HCT116 (cell line): ENCODE results near the gene ABHD17B. TPM values are rescaled to one million over a fixed set of nuclear protein-coding genes. Genes with fewer than 3 reads are reported as not detected.

Experiments
- ATAC-seq: fragments of 200-7000 bp; cut with Tn5 transposase; 2 replicates; pipeline ENCODE4 v1.9.1; 2020; ENCODE audit warnings: mild to moderate bottlenecking, moderate library complexity
- BruUV-seq: library from RNA; stranded (reverse); fragments of 400-500 nt; replicated peaks from 2 replicates; lab custom pipeline; 2021; lab: Mats Ljungman, UMichigan
- CTCF ChIA-PET: fragments of 300-600 bp; sonication (Branson Sonifier 250); formaldehyde crosslinking; loops from one replicate; lab custom pipeline; 2021; ENCODE audit warnings: antibody characterized with exemption; lab: Charles Lee
- POLR2A ChIA-PET: fragments of 300-600, 350-600 bp; sonication (Branson Sonifier 250); formaldehyde crosslinking; loops from one replicate; lab custom pipeline; 2021; ENCODE audit warnings: antibody characterized with exemption; lab: Charles Lee
- RAD21 ChIA-PET, 2 experiments: fragments of 300-600 bp; sonication (Branson Sonifier 250); formaldehyde crosslinking; loops; one replicate each; lab custom pipeline; 2023; ENCODE audit warnings: low total read pairs in 2 of 2; ENCODE audit not compliant: uncharacterized antibody in 2 of 2, unreplicated experiment in 2 of 2, low non-redundant PET in 1 of 2; lab: Charles Lee
- DNase-seq: peaks from one replicate; pipeline ENCODE4 v3.0.0-alpha.2; 2010; ENCODE audit warnings: low read depth, low spot score
- H2AFZ ChIP-seq: fragments of 200-600 bp; shearing (Covaris generic), sonication (generic); 2 replicates; pipeline ENCODE4 v1.6.1; 2017; ENCODE audit warnings: low read depth, mixed run types, mixed read lengths, antibody characterized with exemption, low read length; ENCODE audit not compliant: poor library complexity, severe bottlenecking
- H3K27ac ChIP-seq: 2 replicates; pipeline ENCODE4 v1.5.1; 2012; ENCODE audit warnings: low read depth, low read length
- H3K27me3 ChIP-seq: fragments of 200-600 bp; sonication (generic); 2 replicates; pipeline ENCODE4 v1.6.1; 2016; ENCODE audit warnings: mixed run types, low read length, mixed read lengths; ENCODE audit not compliant: insufficient read depth
- H3K36me3 ChIP-seq, 2 experiments: fragments of 200-500 bp in 1 of 2; fragments of 200-600 bp in 1 of 2; sonication (Bioruptor generic) in 1 of 2; sonication (generic) in 1 of 2; 2 replicates each; pipeline versions ENCODE4 v1.5.1 to v1.6.1; 2014 to 2016; ENCODE audit warnings: low read length in 2 of 2, inconsistent platforms in 1 of 2, mixed read lengths in 1 of 2, mixed run types in 1 of 2; ENCODE audit not compliant: insufficient read depth in 2 of 2, control insufficient read depth in 1 of 2
- H3K4me1 ChIP-seq, 2 experiments: fragments of 200-600 bp in 1 of 2; sonication (generic) in 1 of 2; 2 replicates each; pipeline versions ENCODE4 v1.5.1 to v1.6.1; 2012 to 2017; ENCODE audit warnings: low read length in 2 of 2, inconsistent platforms in 1 of 2, mild to moderate bottlenecking in 1 of 2, mixed read lengths in 1 of 2, mixed run types in 1 of 2, moderate library complexity in 1 of 2; ENCODE audit not compliant: insufficient read depth in 2 of 2, control insufficient read depth in 1 of 2
- H3K4me2 ChIP-seq: fragments of 200-600 bp; sonication (generic); 2 replicates; pipeline ENCODE4 v1.6.1; 2017; ENCODE audit warnings: mixed run types, low read length, mixed read lengths
- H3K4me3 ChIP-seq, 2 experiments: fragments of 200-600 bp in 1 of 2; sonication (generic) in 1 of 2; replicated peaks in 1 of 2; 2 replicates each; pipeline ENCODE4 v1.5.1; 2011 to 2016; ENCODE audit warnings: low read length in 2 of 2, control low read depth in 1 of 2, low read depth in 1 of 2, mild to moderate bottlenecking in 1 of 2, mixed read lengths in 1 of 2, mixed run types in 1 of 2
- H3K79me2 ChIP-seq: fragments of 200-600 bp; sonication (generic); 2 replicates; pipeline ENCODE4 v1.6.1; 2017; ENCODE audit warnings: mild to moderate bottlenecking, mixed run types, low read length, moderate library complexity, mixed read lengths; ENCODE audit not compliant: insufficient read depth
- H3K9ac ChIP-seq: fragments of 200-600 bp; sonication (generic); 2 replicates; pipeline ENCODE4 v1.6.1; 2016; ENCODE audit warnings: low read length, mixed read lengths
- H3K9me2 ChIP-seq: fragments of 200-600 bp; sonication (generic), shearing (Covaris generic); 2 replicates; pipeline ENCODE4 v1.6.1; 2017; ENCODE audit warnings: mixed run types, mild to moderate bottlenecking, moderate library complexity; ENCODE audit not compliant: insufficient read depth
- H3K9me3 ChIP-seq, 2 experiments: fragments of 200-500 bp in 1 of 2; fragments of 200-600 bp in 1 of 2; sonication (Bioruptor generic) in 1 of 2; sonication (generic) in 1 of 2; 2 replicates each; pipeline ENCODE4 v1.6.1; 2014 to 2017; ENCODE audit warnings: low read length in 2 of 2, mixed read lengths in 2 of 2, inconsistent platforms in 1 of 2, low read depth in 1 of 2, mild to moderate bottlenecking in 1 of 2, mixed run types in 1 of 2, moderate library complexity in 1 of 2; ENCODE audit not compliant: control insufficient read depth in 1 of 2, insufficient read depth in 1 of 2
- H4K20me1 ChIP-seq: fragments of 200-600 bp; sonication (generic), shearing (Covaris generic); 2 replicates; pipeline ENCODE4 v1.6.1; 2017; ENCODE audit warnings: mixed run types, mild to moderate bottlenecking, moderate library complexity; ENCODE audit not compliant: insufficient read depth
- CBX3 ChIP-seq: IDR thresholded peaks from 2 replicates; pipeline ENCODE4 v1.6.1; 2012; ENCODE audit warnings: low read depth
- EZH2 ChIP-seq: fragments of 200-600 bp; sonication (generic); IDR thresholded peaks from 2 replicates; pipeline ENCODE4 v1.6.1; 2017; ENCODE audit warnings: antibody characterized with exemption, mixed run types
- POLR2AphosphoS5 ChIP-seq: IDR thresholded peaks from 2 replicates; pipeline ENCODE4 v1.6.1; 2011; ENCODE audit warnings: mild to moderate bottlenecking, low read depth, low read length, moderate library complexity
- SIN3A ChIP-seq: IDR thresholded peaks from 2 replicates; pipeline ENCODE4 v1.6.1; 2012; ENCODE audit warnings: low read depth
- SP1 ChIP-seq: IDR thresholded peaks from 2 replicates; pipeline ENCODE4 v1.6.1; 2012; ENCODE audit warnings: low read depth
- YY1 ChIP-seq: IDR thresholded peaks from 2 replicates; pipeline ENCODE4 v1.6.1; 2011; ENCODE audit warnings: low read length, low read depth, moderate library complexity, mild to moderate bottlenecking; ENCODE audit not compliant: insufficient replicate concordance; ENCODE audit errors: extremely low read depth
- ZFX ChIP-seq: fragments of 450-650 bp; IDR thresholded peaks from 2 replicates; pipeline ENCODE4 v1.6.1; 2017
- intact Hi-C: fragments of 100-400 bp; cut with micrococcal nuclease; formaldehyde crosslinking; loops from 2 replicates; pipeline ENCODE4 v1.10.0; 2022
- total RNA-seq: library from RNA; stranded (reverse); gene quantifications from one replicate; pipeline ENCODE4 v1.2.1, GENCODE V29; 2021; ENCODE audit not compliant: unreplicated experiment

ABHD17B gene
- total RNA-seq, 1 experiment from 2014 or later, result 17.0 TPM

- H2AFZ ChIP-seq, result no peak overlapping the region
- no peaks in the 10 kb centered on the region for H3K36me3 ChIP-seq
- no peaks in the 10 kb centered on the region for H3K9me3 ChIP-seq
- H4K20me1 ChIP-seq, result no peaks in the 10 kb centered on the region; the same call in 1 of the 2 replicates
- BruUV-seq, result no TSS peak
- no peak overlapping the region for H3K9ac ChIP-seq
- TF ChIP-seq YY1, result no peak
- H3K4me2 ChIP-seq, result no peak overlapping the region
- no peaks in the 10 kb centered on the region for H3K27me3 ChIP-seq
- H3K4me3 ChIP-seq, result no peak overlapping the region
- ATAC-seq (no peak), DNase-seq (no peak)
- ChIA-PET POLR2A (no interaction called here), RAD21 (no interaction called here), CTCF (no interaction called here)
- H3K27ac ChIP-seq, result no peak overlapping the region
- intact Hi-C loops, result no loop called here
- no peaks in the 10 kb centered on the region for H3K9me2 ChIP-seq
- peaks cover 0 to 18% of the 10 kb centered on the region in 2 experiments; a peak in 2 of 4 replicates for H3K4me1 ChIP-seq
- peaks cover 20% of the 10 kb centered on the region for H3K79me2 ChIP-seq
Observed at GRCh38 chr9:71941060-71941568, 30.1 kb upstream of the ABHD17B start.

DNA sequence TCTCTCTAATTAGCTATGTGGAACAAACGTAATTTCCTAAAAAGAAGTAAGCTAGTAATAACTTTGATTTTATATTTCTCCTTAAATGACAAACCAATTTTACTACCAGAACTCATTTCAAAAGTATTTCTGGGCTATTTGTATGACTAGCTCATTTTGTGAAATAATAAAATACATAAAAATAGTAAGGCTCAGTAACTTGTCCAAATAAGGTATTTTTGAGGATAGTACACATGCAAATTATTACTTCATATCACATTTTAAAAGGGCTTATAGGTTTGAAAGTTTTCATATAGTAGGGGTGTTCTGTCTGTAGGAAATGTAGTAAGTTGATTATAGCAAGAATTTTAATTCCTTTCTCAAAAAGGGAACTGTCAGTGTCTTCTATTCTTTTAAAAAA is 26.9 kb upstream of the ABHD17B start:
- TF ChIP-seq POLR2AphosphoS5 (no peak), SIN3A (no peak), ZFX (no peak), EZH2 (no peak), CBX3 (no peak), SP1 (no peak)
- Histone ChIP-seq H3K9me3 (no peaks in the 10 kb centered on the region), H3K4me1 (peaks cover 0 to 5% of the 10 kb centered on the region in 2 experiments; a peak in 1 of 4 replicates), H3K36me3 (no peaks in the 10 kb centered on the region), H3K79me2 (peaks cover 20% of the 10 kb centered on the region), H3K4me2 (no peak overlapping the region), H3K27me3 (no peaks in the 10 kb centered on the region), H2AFZ (no peak overlapping the region), H4K20me1 (no peaks in the 10 kb centered on the region), H3K9ac (no peak overlapping the region), H3K4me3 (no peak overlapping the region), H3K9me2 (no peaks in the 10 kb centered on the region), H3K27ac (no peak overlapping the region)
- no peak for ATAC-seq
- no peak for DNase-seq
- intact Hi-C loops, result no loop called here
- BruUV-seq, result no TSS peak
- ChIA-PET RAD21 (no interaction called here), CTCF (no interaction called here), POLR2A (no interaction called here)
